Activated CD4-positive, alpha-beta T cell treated with anti-CD3 and anti-CD28 coated beads for 24 hours (primary cell): ENCODE measurements around the gene PANX2.

Experiments
- DNase-seq, 2 donors: peaks; one replicate each; pipeline ENCODE4 v3.0.0-alpha.2; 2020; ENCODE audit warnings: low read depth in 2 of 2

PANX2 gene

DNA sequence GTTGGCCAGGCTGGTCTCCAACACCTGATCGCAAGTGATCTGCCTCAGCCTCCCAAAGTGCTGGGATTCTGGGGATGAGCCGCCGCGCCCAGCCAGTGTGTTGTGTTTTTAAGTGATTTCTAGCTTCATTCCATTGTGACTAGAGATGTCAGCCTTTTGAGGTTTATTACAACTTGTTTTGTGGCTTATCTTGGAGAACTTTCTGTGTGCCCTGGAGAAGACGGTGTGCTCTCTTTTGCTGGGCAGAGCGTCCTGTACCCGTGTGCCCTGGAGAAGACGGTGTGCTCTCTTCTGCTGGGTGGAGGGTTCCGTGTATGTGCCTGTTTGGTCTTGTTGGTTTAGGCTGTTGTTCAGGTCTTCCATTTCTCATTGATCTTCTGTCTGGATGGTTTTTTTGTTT, 42.7 kb downstream of the PANX2 start:
- DNase-seq: no peak

DNA sequence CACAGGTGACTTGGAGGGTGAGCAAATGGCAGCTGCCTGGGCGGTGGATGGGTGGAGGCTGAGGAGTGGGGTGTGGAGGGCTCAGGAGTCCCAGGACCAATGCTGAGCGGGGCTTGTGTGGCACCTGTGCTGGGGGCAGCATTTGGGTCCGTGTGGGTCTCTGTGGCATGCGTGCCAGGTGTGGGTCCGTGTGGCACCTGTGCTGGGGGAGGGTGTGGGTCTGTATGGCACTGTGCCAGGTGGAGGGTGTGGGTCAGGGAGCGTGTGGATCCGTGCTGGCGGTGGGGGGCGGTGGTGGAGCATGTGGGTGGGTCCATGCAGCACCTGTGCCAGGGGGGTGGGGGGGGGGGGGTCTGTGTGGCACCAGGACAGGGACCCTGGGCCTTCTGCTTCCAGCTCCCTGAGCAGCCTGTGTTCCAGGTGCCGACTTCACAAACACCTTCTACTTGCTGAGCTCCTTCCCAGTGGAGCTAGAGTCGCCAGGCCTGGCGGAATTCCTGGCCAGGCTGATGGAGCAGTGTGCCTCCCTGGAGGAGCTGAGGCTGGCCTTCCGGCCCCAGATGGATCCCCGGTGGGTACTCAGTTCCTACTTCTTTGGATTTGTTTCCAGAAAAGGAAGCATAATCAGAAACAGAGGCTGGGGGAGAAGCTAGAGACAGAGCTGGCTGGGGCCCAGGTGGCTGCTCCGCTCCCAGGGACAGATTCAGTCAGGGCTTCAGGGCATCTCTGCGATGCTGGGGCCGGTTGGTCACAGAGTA, 44.9 kb downstream of the PANX2 start:
- no peak for DNase-seq

DNA sequence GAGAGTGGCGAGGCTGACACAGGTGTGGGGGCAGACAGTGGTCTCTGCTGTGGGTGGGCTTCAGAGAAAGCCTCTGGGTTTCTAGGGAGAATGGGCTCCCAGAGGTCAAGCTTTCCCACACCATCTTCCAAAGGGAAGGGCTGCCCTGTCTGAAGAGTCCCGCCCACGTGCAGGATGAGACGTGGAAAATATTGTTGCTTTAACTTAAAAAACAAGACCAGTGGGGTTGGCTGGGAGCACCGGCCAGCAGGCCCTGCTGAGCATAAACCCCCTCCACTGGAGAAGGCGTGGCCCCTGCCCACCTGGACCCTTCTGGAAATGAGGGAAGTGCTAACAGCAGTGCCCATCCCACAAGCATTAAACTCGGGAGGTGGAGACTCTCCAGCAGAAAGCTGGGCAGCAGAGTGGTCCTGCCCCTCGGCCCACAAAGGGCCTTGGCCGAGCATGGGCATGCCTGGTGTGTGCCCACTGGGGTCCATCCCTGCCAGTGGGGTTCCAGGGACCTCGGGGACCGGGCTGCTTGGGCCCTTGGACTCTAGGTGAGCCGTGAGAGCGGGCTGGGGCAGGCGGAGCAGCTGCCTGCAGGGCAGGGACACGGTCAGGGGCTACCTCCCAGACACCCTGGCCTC, 45.6 kb downstream of the PANX2 start:
- no peak for DNase-seq

DNA sequence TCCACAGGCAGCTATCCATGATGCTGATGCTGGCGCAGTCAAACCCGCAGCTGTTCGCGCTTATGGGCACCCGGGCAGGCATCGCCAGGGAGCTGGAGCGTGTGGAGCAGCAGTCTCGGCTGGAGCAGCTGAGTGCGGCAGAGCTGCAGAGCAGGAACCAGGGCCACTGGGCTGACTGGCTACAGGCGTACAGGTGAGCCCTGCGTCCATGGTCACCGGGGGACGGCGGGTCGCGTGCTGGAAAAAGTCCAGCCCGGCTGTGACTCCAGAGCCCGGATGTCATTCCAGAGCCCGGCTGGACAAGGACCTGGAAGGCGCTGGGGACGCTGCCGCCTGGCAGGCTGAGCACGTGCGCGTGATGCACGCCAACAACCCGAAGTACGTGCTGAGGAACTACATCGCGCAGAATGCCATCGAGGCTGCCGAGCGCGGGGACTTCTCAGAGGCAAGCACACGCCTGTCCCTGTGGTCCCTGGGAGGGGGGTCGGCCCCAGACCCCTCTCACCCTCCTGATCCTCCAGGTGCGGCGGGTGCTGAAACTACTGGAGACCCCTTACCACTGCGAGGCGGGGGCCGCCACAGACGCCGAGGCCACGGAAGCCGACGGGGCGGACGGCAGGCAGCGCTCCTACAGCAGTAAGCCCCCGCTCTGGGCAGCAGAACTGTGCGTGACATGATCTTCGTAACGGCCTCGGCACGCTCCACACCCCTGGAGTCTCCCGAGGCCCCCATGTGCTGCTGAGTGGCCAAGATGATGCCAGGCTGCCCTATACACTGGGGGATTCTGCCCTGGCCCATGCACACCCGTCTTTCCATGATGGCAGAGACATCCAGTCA, 46.4 kb downstream of the PANX2 start:
- no peak for DNase-seq

DNA sequence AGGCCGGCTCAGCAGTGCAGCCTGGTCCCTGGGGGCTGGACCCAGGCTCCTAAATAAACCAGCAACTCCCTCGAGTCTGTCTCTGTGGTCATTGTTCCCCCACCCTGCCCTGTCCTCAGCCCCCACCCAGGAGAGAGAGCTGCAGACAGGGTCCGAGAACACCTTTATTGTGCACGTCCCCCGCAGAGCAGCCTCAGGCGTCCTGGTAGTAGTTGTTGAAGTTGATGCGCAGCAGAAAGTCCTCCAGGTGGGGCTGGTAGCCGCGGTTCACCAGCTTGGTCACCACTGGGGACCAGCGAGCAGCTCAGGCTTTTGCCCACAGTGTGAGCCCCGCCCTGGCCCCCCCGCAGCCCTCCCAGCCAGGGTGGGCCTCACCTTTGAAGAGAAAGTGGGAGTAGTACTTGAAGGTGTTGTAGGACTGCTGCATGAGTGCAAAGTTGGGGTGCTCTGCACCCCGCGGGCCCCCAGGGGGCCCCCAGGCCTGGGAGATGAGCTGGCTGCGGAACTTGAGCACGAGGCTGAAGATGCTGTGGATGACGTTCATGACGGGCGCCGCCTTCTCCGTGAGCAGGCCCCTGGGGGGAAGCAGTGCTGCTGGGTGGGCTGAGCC, 47.1 kb downstream of the PANX2 start:
- DNase-seq: no peak

DNA sequence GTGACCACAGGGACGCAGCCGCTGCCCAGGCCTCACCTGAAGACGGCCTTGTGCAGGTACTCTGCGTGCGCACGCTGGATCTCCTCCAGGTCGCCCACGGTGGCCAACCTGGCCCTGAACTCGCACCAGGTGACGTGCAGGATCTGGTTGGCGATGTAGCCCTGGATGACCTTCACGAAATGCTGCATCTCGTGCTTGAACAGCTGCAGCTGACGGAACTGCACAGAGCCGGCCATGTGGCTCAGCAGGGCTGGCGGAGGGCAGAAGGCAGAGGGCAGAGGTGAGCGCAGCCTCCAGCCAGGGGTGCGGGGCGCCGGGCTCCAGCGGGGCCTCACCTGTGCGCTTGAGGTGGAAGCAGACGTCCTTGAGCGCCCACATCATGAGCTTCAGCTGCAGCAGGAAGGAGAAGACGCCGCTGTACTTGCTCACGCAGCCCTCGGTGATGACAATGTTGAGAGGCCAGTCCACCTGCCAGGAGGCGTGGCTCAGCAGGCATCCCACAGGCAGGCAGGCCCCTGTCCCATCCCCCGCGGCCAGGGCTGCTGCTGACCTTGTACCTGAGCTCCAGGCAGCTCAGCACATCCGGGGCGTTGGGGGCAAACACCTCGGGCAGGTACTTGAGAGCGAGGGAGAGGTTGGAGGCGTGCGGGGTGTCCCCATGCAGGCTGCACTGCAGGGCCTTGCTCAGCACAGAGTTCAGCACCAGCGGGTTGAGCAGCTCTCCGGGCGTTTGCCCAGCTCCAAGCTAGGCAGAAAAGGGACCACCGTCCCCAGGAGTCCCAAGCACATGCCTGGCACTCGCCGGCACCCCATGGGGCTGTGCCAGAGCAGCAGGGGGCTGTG, 47.8 kb downstream of the PANX2 start:
- no peak for DNase-seq

DNA sequence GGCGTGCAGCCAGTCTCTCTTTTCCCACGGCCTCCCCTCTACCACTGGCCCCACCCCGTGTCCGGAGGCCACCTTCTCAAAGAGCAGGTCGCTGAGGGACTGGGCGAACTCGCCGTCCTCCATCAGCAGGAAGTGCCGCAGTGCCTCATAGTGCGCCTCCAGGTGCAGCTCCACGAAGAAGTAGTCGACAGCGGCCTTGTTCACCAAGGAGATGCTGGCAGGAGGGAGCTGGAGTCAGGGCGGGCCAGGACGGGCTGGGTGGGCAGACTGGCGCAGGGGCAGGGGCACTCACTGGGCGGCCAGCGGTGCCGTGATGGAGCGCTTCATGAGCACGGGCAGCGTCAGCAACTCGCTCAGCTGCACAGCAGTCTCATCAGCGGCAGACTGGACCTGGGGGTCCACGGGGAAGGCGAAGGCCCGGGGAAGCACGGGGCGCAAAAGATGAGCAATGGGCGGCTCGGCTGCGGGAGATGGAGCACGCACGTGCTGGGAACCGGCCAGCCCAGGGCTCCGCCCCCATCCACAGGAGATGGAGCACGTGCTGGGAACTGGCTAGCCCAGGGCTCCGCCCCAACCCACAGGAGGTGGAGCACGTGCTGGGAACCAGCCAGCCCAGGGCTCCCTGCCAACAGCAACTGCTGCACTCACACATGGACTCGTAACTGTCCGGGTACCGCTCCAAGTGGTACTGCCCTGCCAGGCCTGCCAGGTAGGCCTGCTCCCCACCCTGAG, 48.6 kb downstream of the PANX2 start:
- DNase-seq: no peak

DNA sequence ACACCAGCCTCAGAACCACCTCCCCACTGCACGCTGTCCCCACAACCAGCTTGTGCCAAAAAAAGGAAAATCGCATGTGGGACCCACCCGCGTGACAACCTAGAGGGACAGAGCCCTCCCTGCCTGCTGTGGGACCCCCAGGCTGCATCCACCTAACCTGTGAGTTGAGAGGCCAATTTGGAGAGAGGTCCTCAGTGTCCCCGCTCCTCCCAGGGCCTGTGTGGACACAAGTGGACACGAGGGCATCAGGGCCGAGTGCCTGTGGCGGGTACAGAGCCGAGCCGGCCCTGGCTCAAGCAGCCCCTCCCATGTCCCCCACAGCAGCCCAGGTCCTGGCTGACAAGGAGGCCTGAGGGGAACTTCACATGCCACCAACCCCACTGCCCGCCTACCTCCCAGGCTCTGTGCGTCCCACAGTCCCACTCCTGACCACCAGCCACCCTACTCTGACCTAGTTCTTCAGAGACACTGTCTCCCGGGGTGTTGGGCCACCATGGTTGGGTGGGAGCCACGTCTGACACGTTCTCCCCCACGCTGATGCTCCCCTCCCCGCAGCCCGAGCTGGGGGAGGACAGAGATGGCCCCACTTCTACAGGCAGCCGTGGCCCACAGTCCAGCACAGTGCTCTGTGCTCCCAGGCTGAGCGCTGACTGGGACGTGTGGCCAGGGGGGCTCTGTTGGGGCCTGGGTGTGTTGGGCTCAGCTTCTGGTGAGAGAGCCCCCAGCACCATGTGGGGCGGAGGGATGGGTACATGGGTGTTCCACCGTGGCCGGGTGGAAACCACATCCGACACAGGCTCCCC, 49.5 kb downstream of the PANX2 start:
- DNase-seq: no peak

DNA sequence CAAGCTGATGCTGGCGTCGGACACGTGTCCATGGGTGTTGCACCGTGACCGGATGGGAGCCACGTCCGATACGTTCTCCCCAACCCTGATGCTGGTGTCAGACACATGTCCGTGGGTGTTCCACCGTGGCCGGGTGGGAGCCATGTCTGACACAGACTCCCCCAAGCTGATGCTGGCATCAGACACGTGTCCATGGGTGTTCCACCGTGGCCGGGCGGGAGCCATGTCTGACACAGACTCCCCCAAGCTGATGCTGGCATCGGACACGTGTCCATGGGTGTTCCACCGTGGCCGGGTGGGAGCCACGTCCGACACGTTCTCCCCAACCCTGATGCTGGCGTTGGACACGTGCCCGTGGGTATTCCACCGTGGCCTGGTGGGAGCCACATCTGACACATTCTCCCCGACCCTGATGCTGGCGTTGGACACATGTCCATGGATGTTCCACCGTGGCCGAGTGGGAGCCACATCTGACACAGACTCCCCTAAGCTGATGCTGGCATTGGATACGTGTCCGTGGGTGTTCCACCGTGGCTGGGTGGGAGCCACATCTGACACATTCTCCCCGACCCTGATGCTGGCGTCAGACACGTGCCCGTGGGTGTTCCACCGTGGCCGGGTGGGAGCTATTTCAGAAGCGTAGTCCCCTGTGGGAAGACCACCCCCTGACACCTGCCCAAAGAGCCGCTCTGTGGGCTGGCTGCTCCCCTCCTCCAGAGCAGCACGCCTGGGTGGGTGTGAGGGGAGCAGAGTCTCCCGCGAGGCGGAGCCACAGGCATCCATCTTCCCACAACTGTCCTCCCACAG, 50.3 kb downstream of the PANX2 start:
- no peak for DNase-seq

DNA sequence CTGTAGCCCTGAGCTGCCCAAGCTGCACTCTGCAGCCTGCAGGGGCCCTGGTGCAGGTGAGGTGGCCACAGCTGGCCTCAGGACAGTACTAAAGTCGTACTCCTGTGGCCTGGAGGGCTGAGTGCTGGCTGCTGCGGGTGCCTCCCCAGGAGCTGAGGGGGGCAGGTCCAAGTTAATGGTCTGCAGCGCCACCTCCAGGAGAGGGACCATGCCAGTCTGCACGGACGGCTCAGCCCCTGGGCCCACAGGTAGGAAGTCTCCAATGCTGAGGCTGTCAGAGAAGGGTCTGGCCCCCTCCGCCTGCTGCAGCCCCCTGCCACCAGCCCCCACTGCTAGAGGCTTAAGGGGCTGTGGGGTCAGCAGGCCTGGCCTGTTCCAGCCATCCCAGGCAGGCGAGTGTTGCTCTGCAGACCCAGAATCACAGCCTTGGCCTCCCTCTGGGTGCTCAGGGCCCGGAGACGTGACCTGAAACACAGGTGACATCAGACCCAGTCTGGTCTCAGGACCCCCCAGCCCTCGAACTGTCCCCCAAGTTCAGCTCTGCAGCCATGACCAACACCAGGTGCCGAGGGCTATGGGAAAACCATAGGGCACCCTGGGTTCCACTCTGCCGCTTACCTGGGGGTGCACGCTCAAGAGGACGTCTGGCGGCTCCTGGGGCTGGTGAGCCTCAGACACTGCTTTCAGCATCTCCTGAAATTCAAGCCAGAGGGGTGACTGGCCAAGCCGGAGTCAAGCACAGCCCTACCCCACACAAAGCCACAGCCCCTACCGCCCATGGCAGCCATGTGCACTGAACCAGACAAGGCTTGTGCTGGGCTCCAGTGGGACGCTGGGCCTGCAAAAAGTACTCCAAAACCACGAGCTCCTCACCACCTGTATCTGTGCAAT, 51.1 kb downstream of the PANX2 start:
- no peak for DNase-seq

DNA sequence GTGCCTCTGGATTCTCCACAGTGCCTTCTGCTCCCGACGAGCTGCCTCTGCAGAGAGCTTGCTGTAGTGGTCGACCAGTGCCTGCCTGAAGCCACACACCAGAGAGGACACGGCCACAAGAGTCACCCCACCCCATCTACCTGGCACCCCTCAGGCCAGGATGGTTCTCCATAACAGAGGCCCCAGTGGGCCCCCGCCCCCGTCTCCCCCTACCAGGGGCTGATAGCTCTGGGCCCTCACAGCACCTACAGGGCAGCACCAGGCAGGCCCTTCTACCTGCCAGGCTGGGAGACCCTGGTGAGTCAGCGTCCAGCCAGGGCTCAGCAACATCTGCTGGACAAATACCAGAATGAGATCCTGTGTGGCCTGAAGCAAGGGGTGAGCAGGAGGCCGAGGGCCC, 52.0 kb downstream of the PANX2 start:
- DNase-seq: no peak

DNA sequence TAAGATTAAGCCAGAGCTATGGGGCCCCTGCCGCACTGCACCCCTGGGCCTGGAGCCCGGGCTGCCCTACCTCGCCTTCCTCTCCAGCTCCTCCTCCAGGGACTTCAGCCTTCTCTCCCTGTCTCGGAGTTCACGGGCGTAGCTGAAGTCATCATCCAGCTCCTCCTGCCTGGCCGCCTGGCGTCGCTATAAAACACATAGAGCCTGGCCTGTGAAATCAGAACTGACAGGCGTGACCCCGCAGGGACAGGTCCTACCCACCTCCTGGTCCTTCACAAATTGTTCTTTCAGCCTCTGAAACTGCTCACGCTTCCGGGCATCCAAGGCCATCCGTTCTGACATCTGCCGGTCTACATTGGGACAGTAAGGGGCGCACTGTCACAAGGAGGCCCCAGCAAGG, 53.5 kb downstream of the PANX2 start:
- no peak for DNase-seq

DNA sequence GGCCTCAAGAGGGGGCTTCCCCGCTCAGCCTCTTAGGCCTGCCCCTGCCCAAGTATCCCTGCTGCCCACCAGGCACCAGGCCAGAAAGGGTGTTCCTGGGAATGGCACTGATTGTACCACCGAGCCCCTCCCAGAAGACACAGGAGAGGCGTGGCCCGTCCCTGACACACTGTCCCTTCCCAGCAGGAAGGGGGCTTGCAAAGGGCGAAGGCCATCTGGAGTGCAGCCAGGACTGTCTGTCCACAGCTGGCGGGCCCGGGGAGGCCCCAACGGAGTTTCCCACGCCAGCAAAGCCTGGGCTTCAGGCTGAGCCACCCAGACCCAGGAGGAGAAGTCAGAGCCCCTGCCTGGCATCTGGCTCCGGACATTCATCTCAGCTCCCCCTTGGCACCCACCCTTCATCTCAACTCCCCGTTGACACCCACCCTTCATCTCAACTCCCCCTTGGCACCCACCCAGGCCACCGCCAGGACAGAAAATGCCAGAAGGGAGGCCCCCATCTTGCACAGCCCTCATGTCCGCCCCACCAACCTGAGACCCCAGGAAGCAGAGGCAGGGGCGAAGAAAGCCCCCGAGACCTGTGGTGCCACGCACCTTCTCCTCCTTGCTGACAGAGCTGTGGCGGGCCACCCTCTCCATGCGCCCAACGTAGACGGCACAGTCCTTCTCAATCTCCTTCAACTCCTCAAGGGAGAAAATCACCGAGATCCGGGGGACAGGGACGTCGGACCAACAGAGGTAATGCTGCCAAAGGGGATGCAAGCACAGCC, 54.9 kb downstream of the PANX2 start:
- DNase-seq: no peak

DNA sequence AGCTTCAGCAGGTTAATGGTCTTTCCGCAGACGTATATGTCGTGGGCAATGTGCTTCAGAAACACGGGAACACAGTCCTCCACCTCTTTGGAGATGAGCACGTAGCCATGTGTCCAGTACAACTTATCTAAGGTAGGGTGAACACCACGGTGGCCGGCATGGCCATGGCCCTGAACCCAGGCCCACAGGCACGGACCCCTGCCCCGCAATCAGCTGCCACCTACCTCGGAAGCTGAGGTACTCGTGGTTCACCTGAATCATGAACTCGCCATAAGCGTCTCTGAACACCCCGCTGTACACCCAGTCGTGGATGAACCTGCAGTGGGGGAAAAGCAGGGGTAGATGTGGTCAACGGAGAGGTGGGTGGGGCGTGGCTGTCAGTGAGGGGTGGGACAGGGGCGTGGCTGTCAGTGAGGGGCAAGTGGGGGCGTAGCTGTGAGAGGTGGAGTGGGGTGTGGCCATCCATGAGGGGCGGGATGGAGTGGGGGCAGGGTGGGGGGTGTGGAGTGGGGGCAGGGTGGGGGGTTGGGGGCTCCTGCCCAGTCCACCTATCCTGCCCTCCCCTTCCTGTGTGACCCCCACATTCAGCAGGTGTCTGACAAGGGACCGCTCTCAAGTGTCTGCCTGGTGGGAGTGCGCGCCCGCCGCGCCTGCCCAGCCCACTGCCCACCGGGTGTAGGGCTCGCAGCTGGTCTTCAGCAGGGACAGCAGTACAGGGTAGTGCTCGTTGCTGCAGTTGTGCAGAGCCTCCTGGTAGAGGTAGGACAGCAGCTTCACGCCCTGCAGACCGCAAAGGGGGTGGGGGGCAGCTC, 55.7 kb downstream of the PANX2 start:
- no peak for DNase-seq

DNA sequence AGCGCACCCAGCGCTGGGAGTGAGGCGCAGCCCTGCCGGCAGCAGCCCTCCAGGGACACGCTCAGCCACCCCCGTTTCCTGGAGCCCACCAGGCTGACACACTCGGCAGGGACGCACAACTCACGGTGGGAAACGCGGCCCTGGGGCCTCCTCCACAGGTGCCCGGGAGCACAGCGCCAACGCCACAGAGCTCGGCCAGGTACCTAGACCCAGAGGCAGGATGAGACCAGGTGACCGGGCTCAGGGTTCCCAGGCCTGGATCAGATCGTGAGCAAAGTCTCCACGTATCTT, 56.3 kb downstream of the PANX2 start:
- no peak for DNase-seq

DNA sequence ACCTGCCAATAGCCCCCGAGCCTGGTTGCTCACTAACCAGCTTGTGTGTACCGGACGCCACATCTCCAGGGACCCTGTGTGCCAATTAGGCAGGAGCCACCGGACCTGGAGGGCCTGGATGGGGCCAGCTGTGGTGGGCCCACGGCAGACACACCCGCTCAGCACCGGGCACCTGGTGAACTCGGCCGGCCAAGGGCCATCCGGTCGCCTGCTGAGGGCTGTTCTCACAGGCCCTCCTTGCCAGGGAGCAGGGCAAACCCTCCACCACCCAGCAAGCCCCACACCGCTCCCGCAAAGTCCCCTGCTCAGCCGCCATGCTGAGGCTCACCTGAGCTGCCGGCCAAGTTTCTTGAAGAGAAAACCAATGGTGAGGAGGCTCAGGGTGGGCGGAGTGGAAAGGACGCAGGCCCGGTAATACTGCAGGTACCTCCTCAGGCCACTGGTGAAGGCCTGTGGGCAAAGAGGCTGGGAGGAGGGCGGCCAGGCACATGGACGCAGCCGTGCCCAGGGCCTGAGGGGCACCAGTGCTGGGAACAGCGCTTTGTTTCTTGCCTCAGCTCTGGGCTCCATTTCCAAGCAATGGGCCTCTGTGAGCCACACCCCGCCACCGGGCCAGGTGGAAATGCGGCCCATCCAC, 57.2 kb downstream of the PANX2 start:
- DNase-seq: no peak
